Stimulated activated CD8-positive, alpha-beta memory T cell treated with anti-CD3 and anti-CD28 coated beads, Interleukin-2, amount 100 ng/mL, for 1 hour (primary cell): ENCODE data around the gene DNAH10.
"Not testable (repeated sequence)": the region's sequence is repeated elsewhere in the genome, so short reads cannot be mapped to it uniquely, and the experiment has no call there.

Source experiments
- DNase-seq, 2 donors: peaks; one replicate each; pipeline ENCODE4 v3.0.0-alpha.2; 2020; ENCODE audit warnings: low read depth in 2 of 2

DNAH10 gene

GRCh38 chr12:123748661-123749060 lies 13.4 kb upstream of the DNAH10 start:
- no peak for DNase-seq

GRCh38 chr12:123749355-123749754 lies 12.7 kb upstream of the DNAH10 start:
- DNase-seq: no peak

- DNase-seq: no peak
These were observed 11.9 kb upstream of the DNAH10 start for GRCh38 chr12:123750159-123750656.

- no peak for DNase-seq
These were observed 10.1 kb upstream of the DNAH10 start for GRCh38 chr12:123752046-123752445.

- no peak for DNase-seq
These were observed 7.9 kb upstream of the DNAH10 start for GRCh38 chr12:123754041-123754772.

GRCh38 chr12:123757561-123757960 lies 4.5 kb upstream of the DNAH10 start:
- DNase-seq: no peak

- DNase-seq: no peak
These were observed 1.7 kb upstream of the DNAH10 start for GRCh38 chr12:123760267-123760938.

- DNase-seq: no peak
These were observed 583 bp downstream of the DNAH10 start for GRCh38 chr12:123762715-123763052.

GRCh38 chr12:123763093-123763492 lies 992 bp downstream of the DNAH10 start:
- DNase-seq: no peak

- no peak for DNase-seq
These were observed 2.0 kb downstream of the DNAH10 start for GRCh38 chr12:123764109-123764508.

- DNase-seq: no peak
These were observed 3.5 kb downstream of the DNAH10 start for GRCh38 chr12:123765504-123766035.

GRCh38 chr12:123767613-123768012 lies 5.5 kb downstream of the DNAH10 start:
- DNase-seq: no peak

- DNase-seq: no peak
These were observed 9.2 kb downstream of the DNAH10 start for GRCh38 chr12:123771261-123771660.

- DNase-seq: no peak
These were observed 10.0 kb downstream of the DNAH10 start for GRCh38 chr12:123772074-123772473.

GRCh38 chr12:123773375-123773774 lies 11.3 kb downstream of the DNAH10 start:
- DNase-seq: no peak

- no peak for DNase-seq
These were observed 17.4 kb downstream of the DNAH10 start for GRCh38 chr12:123779551-123779950.

- no peak for DNase-seq
These were observed 21.1 kb downstream of the DNAH10 start for GRCh38 chr12:123782997-123783792.

GRCh38 chr12:123787466-123787865 lies 25.4 kb downstream of the DNAH10 start:
- DNase-seq: no peak

GRCh38 chr12:123788541-123788940 lies 26.4 kb downstream of the DNAH10 start:
- DNase-seq: no peak

- not testable (repeated sequence) for DNase-seq
These were observed 27.3 kb downstream of the DNAH10 start for GRCh38 chr12:123789422-123789821.

- DNase-seq: no peak
These were observed 28.9 kb downstream of the DNAH10 start for GRCh38 chr12:123790905-123791467.

- no peak for DNase-seq
These were observed 31.9 kb downstream of the DNAH10 start for GRCh38 chr12:123794027-123794426.
